DMS79 treated with DMSO at 0.1 percent for 48 hours (cell line): ENCODE measurements around the gene GALNTL6.
"Not testable (repeated sequence)": the region's sequence is repeated elsewhere in the genome, so short reads cannot be mapped to it uniquely, and the experiment has no call there.

Source experiments
- DNase-seq: peaks from one replicate; lab custom pipeline; 2025; lab: John Stamatoyannopoulos, UW

Gene GALNTL6

GRCh38 chr4:172660251-172660650 is 847.0 kb downstream of the GALNTL6 start:
- peak; percentile 27 for DNase-seq

DNA sequence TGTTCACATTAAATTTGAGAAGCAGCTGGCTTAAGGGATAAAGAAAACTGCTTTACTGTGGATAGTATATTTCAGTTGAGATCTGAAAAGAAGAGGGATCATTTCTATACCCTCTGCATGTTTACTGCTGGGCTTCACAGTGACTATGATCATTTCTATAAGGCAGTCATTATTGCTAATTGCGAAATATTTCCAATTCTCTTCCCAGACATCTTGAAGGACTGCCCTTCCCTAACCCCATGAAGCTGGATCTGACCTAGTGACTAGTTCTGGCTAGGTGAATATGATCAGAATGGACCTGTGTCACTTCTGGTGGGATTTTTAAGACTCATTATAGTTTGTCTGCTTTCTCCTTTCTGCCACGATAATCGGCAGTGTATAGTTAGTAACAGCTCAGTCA is 848.9 kb downstream of the GALNTL6 start:
- DNase-seq = no peak

DNA sequence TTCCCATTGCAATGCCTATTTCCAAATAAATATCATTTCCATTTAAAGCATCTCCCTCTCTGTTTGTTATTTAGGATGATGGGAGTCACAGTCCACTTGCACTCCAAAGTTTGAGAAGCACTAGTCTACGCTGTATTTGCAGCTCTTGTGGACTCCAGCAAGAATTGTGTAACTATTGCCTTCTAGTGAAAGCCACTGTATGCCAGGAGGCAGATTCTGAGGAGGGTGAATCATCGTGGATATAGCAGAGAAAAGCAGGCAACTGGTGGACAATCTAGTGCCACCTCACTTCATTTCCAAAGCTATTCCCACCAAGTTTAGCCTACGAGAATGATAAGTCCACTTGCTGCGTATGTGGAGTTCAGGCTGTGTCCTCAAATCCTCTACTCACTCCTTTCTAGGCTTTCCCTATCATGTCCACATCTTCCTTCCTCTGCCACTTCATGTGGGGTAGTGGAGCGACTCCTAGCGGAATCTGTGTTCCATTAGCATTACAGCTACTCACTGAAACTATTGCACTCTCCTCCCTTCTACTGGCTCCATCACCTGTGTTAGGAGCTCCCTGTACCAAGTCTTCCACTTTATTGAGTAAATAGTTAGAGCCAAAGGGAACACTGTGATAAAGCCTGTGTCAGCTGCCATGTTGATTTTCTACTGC is 853.6 kb downstream of the GALNTL6 start:
- no peak for DNase-seq

DNA sequence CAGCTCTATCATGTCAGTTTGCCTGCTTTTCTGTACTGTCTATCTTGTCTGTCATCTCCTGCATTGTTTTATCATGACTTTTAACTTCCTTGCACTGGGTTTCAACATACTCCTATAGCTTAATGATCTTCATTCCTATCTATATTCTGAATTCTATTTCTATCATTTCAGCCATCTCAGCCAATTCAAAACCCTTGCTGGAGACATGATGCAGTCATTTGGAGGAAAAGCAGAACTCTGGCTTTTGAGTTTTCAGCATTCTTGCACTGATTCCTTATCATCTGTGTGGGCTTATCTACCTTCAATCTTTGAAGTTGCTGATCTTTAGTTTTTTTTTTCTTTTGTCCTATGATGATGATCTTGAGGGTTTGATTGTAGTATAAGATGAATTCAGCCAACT is 861.6 kb downstream of the GALNTL6 start:
- no peak for DNase-seq

GRCh38 chr4:172675232-172675631 is 862.0 kb downstream of the GALNTL6 start:
- DNase-seq = no peak

DNA sequence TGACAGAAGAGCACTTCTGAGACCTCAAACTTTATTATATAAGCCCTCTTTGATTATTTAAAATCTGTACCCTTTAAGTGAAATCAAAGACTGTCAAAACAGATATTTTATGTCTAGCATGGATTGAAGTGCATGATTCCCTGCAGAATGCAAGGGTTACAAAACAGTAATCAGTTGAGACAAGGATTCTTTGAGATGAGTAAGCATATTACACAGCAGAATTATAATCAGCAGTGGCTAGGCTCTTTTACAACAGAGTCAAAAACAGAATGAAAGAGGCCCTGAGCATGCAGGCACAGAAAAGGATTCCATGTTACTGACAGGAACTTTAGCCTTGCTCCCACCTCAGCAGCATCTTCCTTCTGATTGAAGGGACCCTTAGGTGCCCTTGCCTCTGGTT is 867.5 kb downstream of the GALNTL6 start:
- no peak for DNase-seq

- no peak for DNase-seq
Measured at GRCh38 chr4:172683021-172683420, 869.8 kb downstream of the GALNTL6 start.

GRCh38 chr4:172686021-172686420 is 872.8 kb downstream of the GALNTL6 start:
- DNase-seq = no peak

GRCh38 chr4:172688534-172688933 is 875.3 kb downstream of the GALNTL6 start:
- no peak for DNase-seq

DNA sequence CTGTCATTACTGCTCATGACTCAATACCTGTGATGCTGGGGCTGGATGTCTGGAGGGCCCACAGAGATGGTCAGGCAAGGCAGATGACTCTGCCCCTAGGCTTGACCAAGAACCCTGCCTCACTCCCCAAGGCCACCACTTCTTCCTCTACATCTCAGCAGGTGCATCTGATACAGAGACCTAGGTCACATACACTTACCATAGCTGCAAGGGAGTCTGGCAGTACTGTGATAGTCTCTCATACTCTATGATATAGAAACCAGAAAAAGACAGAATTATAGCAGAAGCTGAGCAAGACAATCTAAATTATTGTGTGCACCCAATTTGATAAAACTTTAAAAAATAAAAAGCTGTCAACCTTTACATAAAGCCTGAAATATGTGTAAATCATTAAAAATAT is 878.3 kb downstream of the GALNTL6 start:
- DNase-seq = no peak

- no peak for DNase-seq
Measured at GRCh38 chr4:172692701-172693100, 879.5 kb downstream of the GALNTL6 start.

DNA sequence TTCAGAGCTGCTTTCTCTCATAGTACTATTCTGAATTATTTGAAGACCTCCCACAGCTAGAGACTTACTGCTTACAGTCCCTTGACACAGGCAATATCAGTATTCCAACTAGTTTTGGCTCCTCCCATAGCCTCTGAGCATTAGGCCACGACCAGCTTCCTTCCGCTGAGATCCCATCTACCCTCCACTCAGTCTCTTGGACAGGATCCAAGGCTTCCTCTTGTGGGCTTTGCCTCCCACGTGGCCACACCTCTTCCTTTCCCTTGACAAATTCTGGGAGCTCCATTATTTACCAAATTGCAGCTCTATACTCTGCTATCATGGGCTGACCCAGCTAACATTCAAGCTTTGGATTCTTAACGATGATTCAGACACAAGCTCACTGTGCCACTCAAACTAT is 885.1 kb downstream of the GALNTL6 start:
- DNase-seq = no peak

- no peak for DNase-seq
Measured at GRCh38 chr4:172705565-172705964, 892.4 kb downstream of the GALNTL6 start.

- DNase-seq = no peak
Measured at GRCh38 chr4:172706000-172706399, 892.8 kb downstream of the GALNTL6 start.

GRCh38 chr4:172707622-172708021 is 894.4 kb downstream of the GALNTL6 start:
- no peak for DNase-seq

GRCh38 chr4:172708184-172708583 is 895.0 kb downstream of the GALNTL6 start:
- DNase-seq = no peak

DNA sequence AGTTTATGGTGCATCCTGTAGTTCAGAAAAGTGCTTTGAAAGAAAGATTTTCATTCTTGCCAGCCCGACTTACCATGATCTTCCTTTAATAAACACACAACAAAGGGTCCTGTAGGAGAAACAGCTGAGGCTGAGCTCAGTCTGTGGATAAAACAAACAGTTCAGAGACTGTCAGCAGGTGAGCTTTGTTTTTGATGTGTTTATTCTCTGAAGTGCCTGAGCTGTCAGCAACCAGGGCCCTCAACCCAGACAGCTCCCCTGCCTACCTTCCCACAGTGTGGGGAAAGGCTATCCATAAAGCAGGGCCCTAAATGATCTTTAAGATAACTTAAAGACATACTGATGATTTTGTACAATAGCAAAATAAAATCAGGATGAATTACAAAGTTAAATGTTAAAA is 896.2 kb downstream of the GALNTL6 start:
- DNase-seq = no peak

DNA sequence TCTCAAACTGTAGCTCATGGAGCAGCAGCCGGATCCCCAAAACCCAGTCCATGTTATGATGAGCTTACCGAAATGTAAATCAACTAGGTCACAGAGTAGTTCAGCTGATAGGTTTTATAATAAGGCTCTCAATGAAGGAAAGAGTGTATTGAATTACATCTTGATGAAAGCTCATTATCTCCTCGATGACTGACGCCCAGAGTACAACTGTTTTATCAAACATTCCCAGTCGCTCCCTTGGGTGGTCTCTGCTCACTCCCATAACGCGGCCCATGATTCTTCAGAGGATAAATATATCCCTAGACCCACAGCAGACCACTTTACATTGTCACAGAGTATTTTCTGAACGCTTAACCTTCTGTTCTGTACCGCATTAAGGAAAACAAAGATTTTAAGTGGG is 903.1 kb downstream of the GALNTL6 start:
- DNase-seq = no peak

GRCh38 chr4:172721659-172722058 is 908.5 kb downstream of the GALNTL6 start:
- no peak for DNase-seq

- DNase-seq = no peak
Measured at GRCh38 chr4:172725581-172725980, 912.4 kb downstream of the GALNTL6 start.

DNA sequence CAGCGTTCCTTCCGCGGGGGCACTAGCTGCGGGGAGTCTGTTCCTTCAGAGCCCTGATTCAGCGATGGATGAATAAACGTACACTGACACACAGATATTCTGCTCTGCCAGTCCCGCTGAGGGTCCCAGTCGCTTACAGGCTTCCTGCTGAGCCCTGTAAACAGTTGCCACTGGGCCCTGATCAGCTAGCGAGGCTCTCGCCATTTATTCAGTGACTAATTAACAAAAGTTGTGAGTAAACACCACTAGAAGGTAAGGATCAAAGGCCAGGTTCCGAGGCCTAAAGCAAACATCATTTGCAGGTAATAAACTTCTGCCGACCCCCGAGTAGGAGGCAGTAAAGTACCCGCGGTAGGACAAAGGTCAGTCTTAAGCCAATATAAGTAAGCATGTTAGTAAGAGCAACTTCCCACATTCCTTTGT is 912.8 kb downstream of the GALNTL6 start:
- DNase-seq = no peak

- no peak for DNase-seq
Measured at GRCh38 chr4:172727631-172728030, 914.4 kb downstream of the GALNTL6 start.

DNA sequence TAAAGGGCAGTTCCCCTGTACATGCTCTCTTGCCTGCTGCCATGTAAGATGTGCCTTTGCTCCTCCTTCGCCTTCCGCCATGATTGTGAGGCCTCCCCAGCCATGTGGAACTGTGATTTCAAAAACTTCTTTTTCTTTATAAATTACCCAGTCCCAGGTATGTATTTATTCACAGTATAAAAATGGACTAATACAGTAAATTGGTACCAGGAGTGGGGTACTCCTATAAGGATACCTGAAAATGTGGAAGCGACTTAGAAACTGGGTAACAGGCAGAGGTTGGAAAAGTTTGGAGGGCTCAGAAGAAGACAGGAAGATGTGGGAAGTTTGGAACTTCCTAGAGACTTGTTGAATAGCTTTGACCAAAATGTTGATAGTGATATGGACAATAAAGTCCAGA is 920.4 kb downstream of the GALNTL6 start:
- DNase-seq = not testable (repeated sequence)

DNA sequence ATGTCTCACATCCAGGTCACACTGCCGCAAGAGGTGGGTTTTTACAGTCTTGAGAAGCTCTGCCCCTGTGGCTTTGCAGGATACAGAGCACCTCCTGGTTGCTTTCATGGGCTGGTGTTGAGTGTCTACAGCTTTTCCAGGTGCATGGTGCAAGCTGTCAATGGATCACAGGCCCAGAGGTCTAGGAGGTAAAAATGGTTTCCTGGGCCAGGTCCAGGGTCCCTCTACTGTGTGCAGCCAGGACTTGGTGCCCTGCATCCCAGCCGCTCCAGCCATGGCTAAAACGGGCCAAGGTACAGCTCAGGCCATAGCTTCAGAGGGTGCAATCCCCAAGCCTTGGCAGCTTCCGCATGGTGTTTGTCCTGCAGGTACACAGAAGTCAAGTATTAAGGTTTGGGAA is 921.4 kb downstream of the GALNTL6 start:
- no peak for DNase-seq

DNA sequence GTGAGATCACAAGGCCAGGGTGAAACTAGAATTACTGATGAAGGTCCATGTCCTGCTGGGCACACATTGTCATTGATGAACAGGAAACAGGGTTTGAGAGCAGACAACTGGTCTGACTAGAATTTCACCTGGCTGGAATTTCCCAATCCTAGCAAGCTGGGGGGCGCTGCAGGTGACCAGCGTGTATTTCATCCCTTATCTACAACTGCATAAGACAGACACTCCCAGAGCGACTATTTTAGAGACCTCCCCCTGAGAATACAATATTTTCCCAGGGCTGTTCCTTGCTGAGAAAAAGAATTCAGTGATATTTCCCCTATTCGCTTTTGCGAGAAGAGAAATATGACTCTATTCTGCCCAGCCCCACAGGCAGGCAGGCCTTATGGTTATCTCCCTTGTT is 922.8 kb downstream of the GALNTL6 start:
- no peak for DNase-seq
